DND-41 (cell line): ENCODE results near the gene RAB7B.

Source experiments
- ATAC-seq: fragments of 200-7000 bp; cut with Tn5 transposase; 3 replicates; pipeline ENCODE4 v1.9.1; 2021; ENCODE audit warnings: low read depth; ENCODE audit not compliant: insufficient read depth
- DNase-seq: peaks from one replicate; pipeline ENCODE4 v3.0.0-alpha.2; 2020
- H2AFZ ChIP-seq: 2 replicates; pipeline ENCODE4 v1.6.0; 2012; ENCODE audit warnings: low read depth, low read length
- H3K27ac ChIP-seq: 2 replicates; pipeline ENCODE4 v1.5.1; 2012; ENCODE audit warnings: low read length, inconsistent platforms
- H3K27me3 ChIP-seq: fragments of 200-600 bp; sonication (generic); 2 replicates; pipeline ENCODE4 v1.6.0; 2012; ENCODE audit warnings: low read length, mild to moderate bottlenecking, inconsistent platforms; ENCODE audit not compliant: insufficient read depth, poor library complexity
- H3K36me3 ChIP-seq: 2 replicates; pipeline ENCODE4 v1.5.1; 2012; ENCODE audit warnings: low read length, inconsistent platforms; ENCODE audit not compliant: insufficient read depth
- H3K4me1 ChIP-seq: 2 replicates; pipeline ENCODE4 v1.5.1; 2012; ENCODE audit warnings: mild to moderate bottlenecking, low read length; ENCODE audit not compliant: insufficient read depth
- H3K4me2 ChIP-seq: 2 replicates; pipeline ENCODE4 v1.6.0; 2012; ENCODE audit warnings: mild to moderate bottlenecking, moderate library complexity, low read length, inconsistent platforms; ENCODE audit not compliant: insufficient read depth
- H3K4me3 ChIP-seq, 2 experiments: fragments of 200-600 bp in 1 of 2; shearing (Covaris generic) in 1 of 2; 2 replicates each; pipeline ENCODE4 v1.5.1; 2012 to 2016; ENCODE audit warnings: inconsistent platforms in 2 of 2, low read length in 2 of 2, mild to moderate bottlenecking in 2 of 2, low read depth in 1 of 2, moderate library complexity in 1 of 2
- H3K79me2 ChIP-seq: 2 replicates; pipeline ENCODE4 v1.6.0; 2012; ENCODE audit warnings: low read length, inconsistent platforms; ENCODE audit not compliant: insufficient read depth
- H3K9ac ChIP-seq: 2 replicates; pipeline ENCODE4 v1.6.0; 2012; ENCODE audit warnings: low read depth, mild to moderate bottlenecking, inconsistent platforms, low read length, moderate library complexity
- H3K9me3 ChIP-seq: 2 replicates; pipeline ENCODE4 v1.5.1; 2012; ENCODE audit warnings: low read length, moderate library complexity, mild to moderate bottlenecking, inconsistent platforms; ENCODE audit not compliant: insufficient read depth, severe bottlenecking
- H4K20me1 ChIP-seq: 2 replicates; pipeline ENCODE4 v1.6.0; 2012; ENCODE audit warnings: low read length; ENCODE audit not compliant: insufficient read depth
- CTCF ChIP-seq: IDR thresholded peaks from 2 replicates; pipeline ENCODE4 v1.5.1; 2012; ENCODE audit warnings: borderline replicate concordance, low read length, moderate library complexity, mild to moderate bottlenecking; ENCODE audit not compliant: poor library complexity, severe bottlenecking; ENCODE audit errors: extremely low read depth
- EZH2 ChIP-seq: IDR thresholded peaks from 3 replicates; pipeline ENCODE4 v1.6.1; 2012; ENCODE audit warnings: borderline replicate concordance, low read depth, mild to moderate bottlenecking, moderate library complexity, low read length, inconsistent platforms; ENCODE audit not compliant: severe bottlenecking

The RAB7B gene

DNA sequence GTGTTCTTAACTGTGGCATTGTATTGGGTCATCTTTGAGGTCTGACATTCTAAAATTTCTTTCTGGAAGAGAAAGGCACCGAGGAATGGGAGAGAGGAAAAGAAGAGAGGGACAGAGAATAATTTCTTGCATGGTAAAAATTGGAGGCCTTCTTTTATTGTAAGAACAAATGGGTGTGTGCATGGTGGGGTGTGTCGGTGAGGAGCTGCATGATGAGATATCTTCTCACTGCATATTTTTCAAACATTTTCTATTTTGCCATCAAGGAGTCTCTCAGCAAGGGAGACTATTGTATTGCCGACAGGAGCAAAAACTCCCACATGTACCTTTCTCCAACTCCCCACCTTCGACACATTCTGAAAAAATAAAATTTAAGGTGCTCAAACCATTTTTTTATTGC lies 27.0 kb upstream of the RAB7B start:
- Histone ChIP-seq H2AFZ (no peak overlapping the region), H3K4me1 (no peaks in the 10 kb centered on the region), H3K27ac (no peak overlapping the region), H3K9me3 (no peaks in the 10 kb centered on the region), H4K20me1 (no peaks in the 10 kb centered on the region), H3K4me3 (no peak overlapping the region), H3K36me3 (no peaks in the 10 kb centered on the region), H3K27me3 (peaks cover 45% of the 10 kb centered on the region), H3K4me2 (no peak overlapping the region), H3K79me2 (no peaks in the 10 kb centered on the region), H3K9ac (no peak overlapping the region)
- ATAC-seq = no peak
- DNase-seq = no peak
- TF ChIP-seq CTCF (no peak), EZH2 (no peak)

- Histone ChIP-seq H2AFZ (no peak overlapping the region), H3K9ac (no peak overlapping the region), H3K9me3 (no peaks in the 10 kb centered on the region), H3K27ac (no peak overlapping the region), H3K4me1 (no peaks in the 10 kb centered on the region), H3K36me3 (no peaks in the 10 kb centered on the region), H4K20me1 (no peaks in the 10 kb centered on the region), H3K4me3 (no peak overlapping the region), H3K27me3 (peaks cover 38% of the 10 kb centered on the region), H3K79me2 (no peaks in the 10 kb centered on the region), H3K4me2 (no peak overlapping the region)
- TF ChIP-seq EZH2 (no peak), CTCF (no peak)
- ATAC-seq = no peak
- no peak for DNase-seq
Observed at GRCh38 chr1:206029484-206029883, 26.3 kb upstream of the RAB7B start.

- H3K4me3 ChIP-seq = no peak overlapping the region
- H3K79me2 ChIP-seq = no peaks in the 10 kb centered on the region
- no peak for TF ChIP-seq CTCF
- no peak for TF ChIP-seq EZH2
- no peak overlapping the region for H3K27ac ChIP-seq
- H3K9me3 ChIP-seq = no peaks in the 10 kb centered on the region
- H2AFZ ChIP-seq = no peak overlapping the region
- H3K4me1 ChIP-seq = no peaks in the 10 kb centered on the region
- H3K27me3 ChIP-seq = peaks cover 18% of the 10 kb centered on the region
- H3K4me2 ChIP-seq = no peak overlapping the region
- DNase-seq (no peak), ATAC-seq (no peak)
- H4K20me1 ChIP-seq = no peaks in the 10 kb centered on the region
- no peaks in the 10 kb centered on the region for H3K36me3 ChIP-seq
- H3K9ac ChIP-seq = no peak overlapping the region
Observed at GRCh38 chr1:206025283-206025820, 22.2 kb upstream of the RAB7B start.

DNA sequence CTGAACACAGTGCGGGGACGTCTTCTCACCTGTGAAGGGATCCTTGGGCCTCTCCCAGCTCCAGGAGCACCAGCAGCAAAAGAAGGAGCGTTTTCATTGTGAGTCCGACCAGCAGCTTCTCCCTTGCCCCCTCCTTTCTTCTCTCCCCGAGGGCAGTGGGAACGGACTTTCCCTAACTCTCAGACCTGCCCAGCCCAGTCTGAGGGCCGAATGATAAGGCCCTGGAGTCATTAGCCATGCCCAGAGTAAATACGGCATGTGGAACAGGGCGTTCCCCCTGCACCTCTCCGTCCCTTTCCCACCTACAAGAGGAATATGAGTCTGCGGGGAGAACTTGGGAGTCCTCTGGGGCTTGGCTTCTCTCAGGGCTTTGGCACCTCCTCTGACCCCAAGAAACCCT lies 20.5 kb upstream of the RAB7B start, which contains the start of gene CTSE:
CTSE (minus strand) TSS at position 201 of the 400 bp plus-strand sequence; CDS start at position 97, 104 bp downstream.
- H3K79me2 ChIP-seq = no peaks in the 10 kb centered on the region
- H3K4me2 ChIP-seq = no peak within 1 kb of the TSS
- H3K9me3 ChIP-seq = no peaks in the 10 kb centered on the region
- no peaks in the 10 kb centered on the region for H3K36me3 ChIP-seq
- no peak within 1 kb of the TSS for H3K9ac ChIP-seq
- H3K4me1 ChIP-seq = no peaks in the 10 kb centered on the region
- ATAC-seq (no peak), DNase-seq (no peak)
- TF ChIP-seq EZH2 (no peak), CTCF (no peak)
- no peak within 1 kb of the TSS for H2AFZ ChIP-seq
- H3K27me3 ChIP-seq = peaks cover 14% of the 10 kb centered on the region
- H3K27ac ChIP-seq = no peak within 1 kb of the TSS
- H4K20me1 ChIP-seq = no peaks in the 10 kb centered on the region
- no peak within 1 kb of the TSS for H3K4me3 ChIP-seq
